GM12878 (cell line): ENCODE results near the gene CATSPER1. TPM values are rescaled to one million over a fixed set of nuclear protein-coding genes. Genes with fewer than 3 reads are reported as not detected.

Source experiments
- ATF7 ChIP-seq: fragments of 450-650 bp; IDR thresholded peaks from 2 replicates; pipeline ENCODE4 v1.6.1; 2016; ENCODE audit warnings: low read depth, mild to moderate bottlenecking
- BCL11A ChIP-seq: IDR thresholded peaks from 2 replicates; pipeline ENCODE4 v1.6.1; 2011; ENCODE audit warnings: low read depth, low read length
- BCL3 ChIP-seq: IDR thresholded peaks from 2 replicates; pipeline ENCODE4 v1.6.1; 2011; ENCODE audit warnings: borderline replicate concordance, low read depth, mild to moderate bottlenecking, moderate library complexity, low read length; ENCODE audit not compliant: insufficient read depth, poor library complexity, severe bottlenecking
- E2F4 ChIP-seq: IDR thresholded peaks from 2 replicates; pipeline ENCODE4 v1.6.1; 2012; ENCODE audit warnings: low read depth, low read length, improper control_type of control experiment
- MEF2B ChIP-seq: fragments of 450-650 bp; IDR thresholded peaks from 2 replicates; pipeline ENCODE4 v1.6.1; 2018; ENCODE audit warnings: mild to moderate bottlenecking, moderate library complexity; ENCODE audit not compliant: partially characterized antibody, poor library complexity, severe bottlenecking
- NR2F1 ChIP-seq: fragments of 450-650 bp; conservative IDR thresholded peaks from 2 replicates; pipeline ENCODE4 v1.6.1; 2017; ENCODE audit warnings: mild to moderate bottlenecking
- PAX8 ChIP-seq: fragments of 450-650 bp; IDR thresholded peaks from 2 replicates; pipeline ENCODE4 v1.6.1; 2017; ENCODE audit warnings: mild to moderate bottlenecking, moderate library complexity
- PBX3 ChIP-seq: IDR thresholded peaks from 2 replicates; pipeline ENCODE4 v1.6.1; 2011; ENCODE audit warnings: mild to moderate bottlenecking, low read depth, low read length, moderate library complexity; ENCODE audit not compliant: insufficient replicate concordance
- RAD21 ChIP-seq: IDR thresholded peaks from 2 replicates; pipeline ENCODE4 v1.6.1; 2011; ENCODE audit warnings: mild to moderate bottlenecking, low read depth, low read length, moderate library complexity; ENCODE audit not compliant: insufficient read depth
- RAD51 ChIP-seq: fragments of 450-650 bp; IDR thresholded peaks from 2 replicates; pipeline ENCODE4 v1.6.1; 2016; ENCODE audit warnings: moderate library complexity, mild to moderate bottlenecking, inconsistent platforms
- SMAD5 ChIP-seq: IDR thresholded peaks from 2 replicates; pipeline ENCODE4 v1.6.1; 2016; ENCODE audit warnings: antibody characterized with exemption, low read depth
- SRF ChIP-seq, 2 experiments: IDR thresholded peaks; 2 replicates each; pipeline ENCODE4 v1.6.1; 2011; ENCODE audit warnings: low read depth in 2 of 2, low read length in 2 of 2, mild to moderate bottlenecking in 1 of 2, moderate library complexity in 1 of 2
- STAT1 ChIP-seq: fragments of 450-650 bp; conservative IDR thresholded peaks from 2 replicates; pipeline ENCODE4 v1.6.1; 2014; ENCODE audit warnings: antibody characterized with exemption, mild to moderate bottlenecking
- ZBED1 ChIP-seq: IDR thresholded peaks from 2 replicates; pipeline ENCODE4 v1.6.1; 2016; ENCODE audit warnings: borderline replicate concordance
- ZBTB40 ChIP-seq: fragments of 450-650 bp; IDR thresholded peaks from 2 replicates; pipeline ENCODE4 v1.6.1; 2016; ENCODE audit warnings: mild to moderate bottlenecking, moderate library complexity, borderline replicate concordance
- polyA plus RNA-seq, 11 experiments: library from polyadenylated mRNA; depleted of rRNA in 4 of 11; unstranded in 6 of 11; stranded (reverse) in 5 of 11; fragments of >200 nt; fragmentation: Nextera tagmentation in 4 of 11; fragmentation: Illumina TruSeq in 1 of 11; extraction: Ambion mirVana in 4 of 11; extraction: Trizol in 1 of 11; gene quantifications; 1 replicate in 1 of 11; 2 replicates in 10 of 11; pipeline versions ENCODE4 v1.2.1 to v1.2.3, GENCODE V29; 2011 to 2016; ENCODE audit warnings: inconsistent platforms in 2 of 11, missing spikeins in 2 of 11, low read depth in 1 of 11
- total RNA-seq, 4 experiments: library from RNA; depleted of rRNA in 3 of 4; stranded (reverse); fragments of >200 nt in 3 of 4; fragmentation: Illumina TruSeq in 1 of 4; extraction: Trizol in 1 of 4; gene quantifications; 2 replicates each; pipeline versions ENCODE4 v1.2.1 to v1.2.3, GENCODE V29; 2013 to 2021
- TF ChIP-seq, protein P1 (sequence below): fragments of 450-650 bp; IDR thresholded peaks from 2 replicates; pipeline ENCODE4 v1.6.1; 2017; ENCODE audit warnings: mild to moderate bottlenecking, moderate library complexity
- TF ChIP-seq, protein P2 (sequence below): IDR thresholded peaks from 2 replicates; pipeline ENCODE4 v1.6.1; 2011; ENCODE audit warnings: low read depth, mild to moderate bottlenecking, low read length, moderate library complexity, borderline replicate concordance; ENCODE audit errors: extremely low read depth

CATSPER1 gene
- total and polyA plus RNA-seq, 10 of the 15 experiments (the other 5 are each of a cell fraction or from before 2014, with no cell fraction given): 0.02 to 0.05 TPM; not detected in 8

DNA sequence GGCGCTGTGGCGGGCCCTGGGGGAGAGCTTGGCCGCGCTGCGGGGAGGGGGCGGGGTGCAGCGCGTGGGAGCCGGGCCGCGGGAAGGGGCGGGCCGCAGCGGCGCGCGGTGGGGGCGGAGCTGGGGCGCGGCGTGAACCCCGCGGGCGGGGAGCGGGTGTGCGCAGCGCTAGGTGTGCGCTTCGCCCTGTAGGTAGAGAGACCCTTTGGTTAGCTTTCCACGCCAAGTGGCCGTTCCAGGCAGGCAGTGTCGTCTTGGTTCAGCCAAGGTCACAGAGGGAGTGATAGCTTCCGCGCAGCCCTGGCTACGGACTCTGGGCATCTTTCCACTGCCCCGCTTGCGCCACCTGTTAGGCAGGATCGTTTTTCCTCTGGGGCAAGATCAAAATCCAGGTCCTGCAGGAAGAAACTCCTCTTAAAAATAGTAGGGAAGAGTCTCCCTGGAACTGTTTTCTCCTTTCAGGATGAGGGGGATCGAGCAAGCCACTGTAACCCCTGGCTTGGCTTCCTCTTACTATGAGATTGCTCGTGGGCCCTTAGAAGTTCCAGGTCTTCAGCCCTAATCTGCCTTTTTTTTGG is 23.5 kb downstream of the CATSPER1 start (continued):
- TF ChIP-seq BCL3 (no peak), RAD51 (no peak), ZBTB40 (no peak), E2F4 (peak; percentile 43; the same call in 1 of the 2 replicates), ATF7 (no peak), STAT1 (no peak), RAD21 (no peak), MEF2B (no peak), NR2F1 (0 out of 2 replicates have a peak, but pooled peaks have one; percentile 3), SRF (IDR thresholded peaks at IDR 0.05; ENCODE audit: low read depth in 2 of 2, low read length in 2 of 2) (no peak), PBX3 (no peak), SMAD5 (no peak), BCL11A (no peak), ZBED1 (no peak), PAX8 (no peak)
- TF ChIP-seq, protein P1, sequence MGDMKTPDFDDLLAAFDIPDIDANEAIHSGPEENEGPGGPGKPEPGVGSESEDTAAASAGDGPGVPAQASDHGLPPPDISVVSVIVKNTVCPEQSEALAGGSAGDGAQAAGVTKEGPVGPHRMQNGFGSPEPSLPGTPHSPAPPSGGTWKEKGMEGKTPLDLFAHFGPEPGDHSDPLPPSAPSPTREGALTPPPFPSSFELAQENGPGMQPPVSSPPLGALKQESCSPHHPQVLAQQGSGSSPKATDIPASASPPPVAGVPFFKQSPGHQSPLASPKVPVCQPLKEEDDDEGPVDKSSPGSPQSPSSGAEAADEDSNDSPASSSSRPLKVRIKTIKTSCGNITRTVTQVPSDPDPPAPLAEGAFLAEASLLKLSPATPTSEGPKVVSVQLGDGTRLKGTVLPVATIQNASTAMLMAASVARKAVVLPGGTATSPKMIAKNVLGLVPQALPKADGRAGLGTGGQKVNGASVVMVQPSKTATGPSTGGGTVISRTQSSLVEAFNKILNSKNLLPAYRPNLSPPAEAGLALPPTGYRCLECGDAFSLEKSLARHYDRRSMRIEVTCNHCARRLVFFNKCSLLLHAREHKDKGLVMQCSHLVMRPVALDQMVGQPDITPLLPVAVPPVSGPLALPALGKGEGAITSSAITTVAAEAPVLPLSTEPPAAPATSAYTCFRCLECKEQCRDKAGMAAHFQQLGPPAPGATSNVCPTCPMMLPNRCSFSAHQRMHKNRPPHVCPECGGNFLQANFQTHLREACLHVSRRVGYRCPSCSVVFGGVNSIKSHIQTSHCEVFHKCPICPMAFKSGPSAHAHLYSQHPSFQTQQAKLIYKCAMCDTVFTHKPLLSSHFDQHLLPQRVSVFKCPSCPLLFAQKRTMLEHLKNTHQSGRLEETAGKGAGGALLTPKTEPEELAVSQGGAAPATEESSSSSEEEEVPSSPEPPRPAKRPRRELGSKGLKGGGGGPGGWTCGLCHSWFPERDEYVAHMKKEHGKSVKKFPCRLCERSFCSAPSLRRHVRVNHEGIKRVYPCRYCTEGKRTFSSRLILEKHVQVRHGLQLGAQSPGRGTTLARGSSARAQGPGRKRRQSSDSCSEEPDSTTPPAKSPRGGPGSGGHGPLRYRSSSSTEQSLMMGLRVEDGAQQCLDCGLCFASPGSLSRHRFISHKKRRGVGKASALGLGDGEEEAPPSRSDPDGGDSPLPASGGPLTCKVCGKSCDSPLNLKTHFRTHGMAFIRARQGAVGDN: no peak
- TF ChIP-seq, protein P2, sequence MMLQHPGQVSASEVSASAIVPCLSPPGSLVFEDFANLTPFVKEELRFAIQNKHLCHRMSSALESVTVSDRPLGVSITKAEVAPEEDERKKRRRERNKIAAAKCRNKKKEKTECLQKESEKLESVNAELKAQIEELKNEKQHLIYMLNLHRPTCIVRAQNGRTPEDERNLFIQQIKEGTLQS: no peak
